ENCODE measurements around the gene MAP10.

Gene MAP10

GRCh38 chr1:232820431-232820830 is 15.2 kb downstream of the MAP10 start:
- no peak overlapping the region for H3K27ac Mint-ChIP-seq
- no peak overlapping the region for H3K4me3 Mint-ChIP-seq
- no peaks in the 10 kb centered on the region for H3K27me3 Mint-ChIP-seq
- DNase-seq (no peak), ATAC-seq (replicated peaks) (no peak)
- H3K9me3 Mint-ChIP-seq = no peaks in the 10 kb centered on the region
- H3K36me3 Mint-ChIP-seq = no peaks in the 10 kb centered on the region
- no peaks in the 10 kb centered on the region for H3K4me1 Mint-ChIP-seq

DNA sequence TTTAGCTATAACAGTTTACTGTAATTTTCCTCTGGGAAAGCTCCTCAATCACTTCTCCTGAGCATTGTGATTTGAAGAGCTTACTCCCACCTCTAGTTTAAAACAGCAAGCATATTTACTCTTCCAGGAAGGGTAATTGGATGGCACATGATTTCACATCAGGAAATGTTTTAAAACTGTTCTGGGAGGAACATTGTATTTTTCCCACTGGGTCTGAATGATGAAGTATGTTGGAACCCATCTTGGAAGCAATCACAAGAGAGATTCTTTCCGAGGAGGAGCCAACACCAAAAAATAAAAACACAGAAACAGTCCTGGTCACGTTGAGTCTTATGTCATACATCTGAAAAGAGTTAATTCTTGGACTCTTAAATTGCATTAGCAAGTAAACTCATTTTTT is 17.3 kb downstream of the MAP10 start:
- no peak overlapping the region for H3K27ac Mint-ChIP-seq
- H3K27me3 Mint-ChIP-seq = no peaks in the 10 kb centered on the region
- no peaks in the 10 kb centered on the region for H3K4me1 Mint-ChIP-seq
- no peak overlapping the region for H3K4me3 Mint-ChIP-seq
- ATAC-seq (replicated peaks) (no peak), DNase-seq (no peak)
- H3K9me3 Mint-ChIP-seq = no peaks in the 10 kb centered on the region
- H3K36me3 Mint-ChIP-seq = no peaks in the 10 kb centered on the region

DNA sequence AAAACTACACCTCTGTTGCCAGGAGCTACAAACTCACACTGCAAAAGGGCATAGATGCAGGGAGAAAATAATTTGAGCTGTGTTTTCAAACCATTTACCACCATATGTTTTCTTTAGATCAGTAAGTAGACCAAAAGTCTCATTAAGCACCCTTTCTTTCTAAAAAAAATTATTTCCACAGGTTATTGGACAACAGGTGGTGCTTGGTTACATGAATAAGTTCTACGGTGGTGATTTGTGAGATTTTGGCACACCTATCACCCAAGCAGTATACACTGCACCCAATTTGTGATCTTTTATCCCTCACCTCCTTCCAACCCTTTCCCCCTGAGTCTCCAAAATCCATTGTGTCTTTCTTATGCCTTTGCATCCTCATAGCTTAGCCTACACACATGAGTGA is 21.1 kb downstream of the MAP10 start:
- Mint-ChIP-seq H3K36me3 (no peaks in the 10 kb centered on the region), H3K9me3 (peaks cover 0 to 1% of the 10 kb centered on the region in 2 donors), H3K4me1 (no peaks in the 10 kb centered on the region), H3K27ac (no peak overlapping the region), H3K4me3 (no peak overlapping the region), H3K27me3 (peaks cover 0 to 3% of the 10 kb centered on the region in 2 donors)
- DNase-seq = no peak
- no peak for ATAC-seq (replicated peaks)

- H3K36me3 Mint-ChIP-seq = no peaks in the 10 kb centered on the region
- no peak overlapping the region for H3K27ac Mint-ChIP-seq
- peaks cover 0 to 1% of the 10 kb centered on the region in 2 donors for H3K9me3 Mint-ChIP-seq
- H3K27me3 Mint-ChIP-seq = peaks cover 3 to 10% of the 10 kb centered on the region in 2 donors
- ATAC-seq (replicated peaks) = no peak
- DNase-seq = no peak
- H3K4me1 Mint-ChIP-seq = no peaks in the 10 kb centered on the region
- no peak overlapping the region for H3K4me3 Mint-ChIP-seq
Observed at GRCh38 chr1:232830661-232831060, 25.4 kb downstream of the MAP10 start.

GRCh38 chr1:232831895-232832294 is 26.7 kb downstream of the MAP10 start:
- no peak overlapping the region for H3K27ac Mint-ChIP-seq
- H3K4me3 Mint-ChIP-seq = no peak overlapping the region
- H3K9me3 Mint-ChIP-seq = peaks cover 0 to 1% of the 10 kb centered on the region in 2 donors
- ATAC-seq (replicated peaks) (no peak), DNase-seq (no peak)
- peaks cover 3 to 10% of the 10 kb centered on the region in 2 donors for H3K27me3 Mint-ChIP-seq
- no peaks in the 10 kb centered on the region for H3K4me1 Mint-ChIP-seq
- no peaks in the 10 kb centered on the region for H3K36me3 Mint-ChIP-seq

- Mint-ChIP-seq H3K9me3 (no peaks in the 10 kb centered on the region), H3K4me1 (no peaks in the 10 kb centered on the region), H3K36me3 (no peaks in the 10 kb centered on the region), H3K27me3 (peaks cover 3 to 10% of the 10 kb centered on the region in 2 donors), H3K27ac (no peak overlapping the region), H3K4me3 (no peak overlapping the region)
- ATAC-seq (replicated peaks) = no peak
- DNase-seq = no peak
Observed at GRCh38 chr1:232834066-232834465, 28.9 kb downstream of the MAP10 start.

GRCh38 chr1:232835166-232835565 is 29.9 kb downstream of the MAP10 start:
- no peak overlapping the region for H3K27ac Mint-ChIP-seq
- no peak for DNase-seq
- H3K27me3 Mint-ChIP-seq = peaks cover 3 to 10% of the 10 kb centered on the region in 2 donors
- H3K4me3 Mint-ChIP-seq = no peak overlapping the region
- no peaks in the 10 kb centered on the region for H3K36me3 Mint-ChIP-seq
- H3K9me3 Mint-ChIP-seq = peaks cover 2 to 4% of the 10 kb centered on the region in 2 donors
- no peaks in the 10 kb centered on the region for H3K4me1 Mint-ChIP-seq
- no peak for ATAC-seq (replicated peaks)

GRCh38 chr1:232837087-232837486 is 31.9 kb downstream of the MAP10 start:
- Mint-ChIP-seq H3K27ac (no peak overlapping the region), H3K4me1 (no peaks in the 10 kb centered on the region), H3K9me3 (peaks cover 2 to 4% of the 10 kb centered on the region in 2 donors), H3K4me3 (no peak overlapping the region), H3K36me3 (no peaks in the 10 kb centered on the region), H3K27me3 (peaks cover 2 to 10% of the 10 kb centered on the region in 2 donors)
- no peak for DNase-seq
- no peak for ATAC-seq (replicated peaks)

GRCh38 chr1:232841823-232842565 is 36.8 kb downstream of the MAP10 start:
- ATAC-seq (replicated peaks) = no peak

DNA sequence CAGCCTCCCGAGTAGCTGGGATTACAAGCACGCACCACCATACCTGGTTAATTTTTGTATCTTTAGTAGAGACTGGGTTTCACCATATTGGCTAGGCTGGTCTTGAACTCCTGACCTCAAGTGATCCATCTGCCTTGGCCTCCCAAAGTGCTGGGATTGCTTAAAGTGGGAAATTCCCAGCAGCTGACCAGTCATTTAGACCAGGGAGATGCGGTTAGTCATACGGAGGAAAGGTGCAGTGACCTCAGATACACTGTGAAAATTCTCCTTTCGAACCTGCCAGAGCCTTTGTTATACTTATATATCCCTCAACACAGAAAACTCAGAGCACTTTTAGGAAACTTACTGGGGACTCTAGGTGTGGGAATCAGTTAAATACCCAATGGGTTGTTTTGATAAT is 39.6 kb downstream of the MAP10 start:
- no peak overlapping the region for H3K27ac Mint-ChIP-seq
- no peak for ATAC-seq (replicated peaks)

More at GRCh38 chr1:232841823-232842565, 36.8 kb downstream of the MAP10 start:
- DNase-seq = no peak
- Mint-ChIP-seq H3K4me3 (no peak overlapping the region), H3K27ac (no peak overlapping the region), H3K9me3 (peaks cover 4 to 6% of the 10 kb centered on the region in 2 donors), H3K4me1 (no peaks in the 10 kb centered on the region), H3K27me3 (peaks cover 0 to 12% of the 10 kb centered on the region in 2 donors), H3K36me3 (no peaks in the 10 kb centered on the region)

GRCh38 chr1:232845406-232845955 is 40.3 kb downstream of the MAP10 start:
- ATAC-seq (replicated peaks) (no peak), DNase-seq (no peak)
- H3K4me3 Mint-ChIP-seq = no peak overlapping the region
- peaks cover 0 to 4% of the 10 kb centered on the region in 2 donors for H3K9me3 Mint-ChIP-seq
- H3K4me1 Mint-ChIP-seq = no peaks in the 10 kb centered on the region
- H3K27me3 Mint-ChIP-seq = peaks cover 0 to 12% of the 10 kb centered on the region in 2 donors
- no peak overlapping the region for H3K27ac Mint-ChIP-seq
- no peaks in the 10 kb centered on the region for H3K36me3 Mint-ChIP-seq

More for the DNA sequence above, 39.6 kb downstream of the MAP10 start:
- no peak for DNase-seq
- Mint-ChIP-seq H3K4me3 (no peak overlapping the region), H3K9me3 (peaks cover 4 to 6% of the 10 kb centered on the region in 2 donors), H3K36me3 (no peaks in the 10 kb centered on the region), H3K27me3 (peaks cover 0 to 12% of the 10 kb centered on the region in 2 donors), H3K4me1 (no peaks in the 10 kb centered on the region)

DNA sequence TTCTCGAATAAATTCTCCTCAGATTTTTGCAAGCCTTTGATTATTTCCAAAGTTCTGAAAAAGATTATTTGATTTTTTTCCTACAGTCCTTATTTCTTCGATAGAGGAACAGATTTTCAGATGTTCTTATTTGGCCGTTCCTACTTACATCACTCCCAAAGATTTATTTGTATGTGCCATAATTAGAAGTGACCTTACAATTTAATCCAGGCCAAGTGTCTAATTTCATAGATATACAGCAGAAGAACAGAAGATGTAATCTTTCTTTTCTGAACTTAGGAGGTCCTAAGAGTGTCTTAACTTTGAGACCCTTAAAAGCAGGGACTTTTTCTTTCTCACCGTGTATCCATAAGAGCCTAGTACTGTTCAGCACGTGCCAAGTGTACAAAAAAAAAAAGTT is 46.3 kb downstream of the MAP10 start:
- H3K4me1 Mint-ChIP-seq = peaks cover 0 to 3% of the 10 kb centered on the region in 2 donors
- H3K9me3 Mint-ChIP-seq = no peaks in the 10 kb centered on the region
- no peak overlapping the region for H3K4me3 Mint-ChIP-seq
- ATAC-seq (replicated peaks) (no peak), DNase-seq (no peak)
- H3K27ac Mint-ChIP-seq = no peak overlapping the region
- no peaks in the 10 kb centered on the region for H3K36me3 Mint-ChIP-seq
- H3K27me3 Mint-ChIP-seq = no peaks in the 10 kb centered on the region

GRCh38 chr1:232853994-232854797 is 49.0 kb downstream of the MAP10 start:
- Mint-ChIP-seq H3K27me3 (no peaks in the 10 kb centered on the region), H3K4me1 (peaks cover 0 to 3% of the 10 kb centered on the region in 2 donors), H3K4me3 (no peak overlapping the region), H3K9me3 (no peaks in the 10 kb centered on the region), H3K27ac (no peak overlapping the region), H3K36me3 (no peaks in the 10 kb centered on the region)
- DNase-seq = no peak
- ATAC-seq (replicated peaks) = no peak

GRCh38 chr1:232854798-232855159 is 49.6 kb downstream of the MAP10 start:
- H3K4me1 Mint-ChIP-seq = peaks cover 0 to 3% of the 10 kb centered on the region in 2 donors
- ATAC-seq (replicated peaks) = no peak
- H3K27ac Mint-ChIP-seq = no peak overlapping the region
- H3K9me3 Mint-ChIP-seq = no peaks in the 10 kb centered on the region
- H3K27me3 Mint-ChIP-seq = no peaks in the 10 kb centered on the region
- DNase-seq = no peak
- H3K36me3 Mint-ChIP-seq = no peaks in the 10 kb centered on the region
- H3K4me3 Mint-ChIP-seq = no peak overlapping the region
